Stimulated activated naive CD8-positive, alpha-beta T cell treated with anti-CD3 and anti-CD28 coated beads, Interleukin-15, Interleukin-2, amounts not matched to agents 100 ng/mL and 50 ng/mL, for 24 hours (primary cell): Measurements from ENCODE around the gene MXI1.

Source experiments
- H3K27ac Mint-ChIP-seq: one replicate; pipeline ENCODE4 v1.8.0; 2021; ENCODE audit warnings: mild to moderate bottlenecking, mixed read lengths
- H3K27me3 Mint-ChIP-seq: one replicate; pipeline ENCODE4 v1.8.0; 2021; ENCODE audit warnings: mixed read lengths
- H3K36me3 Mint-ChIP-seq: one replicate; pipeline ENCODE4 v1.8.0; 2021; ENCODE audit warnings: low read depth, mixed read lengths
- H3K4me1 Mint-ChIP-seq: one replicate; pipeline ENCODE4 v1.8.0; 2021; ENCODE audit warnings: low read depth, mixed read lengths
- H3K4me3 Mint-ChIP-seq: one replicate; pipeline ENCODE4 v1.8.0; 2021; ENCODE audit warnings: mild to moderate bottlenecking, mixed read lengths
- H3K9me3 Mint-ChIP-seq: one replicate; pipeline ENCODE4 v1.8.0; 2021; ENCODE audit warnings: mixed read lengths

Gene MXI1

DNA sequence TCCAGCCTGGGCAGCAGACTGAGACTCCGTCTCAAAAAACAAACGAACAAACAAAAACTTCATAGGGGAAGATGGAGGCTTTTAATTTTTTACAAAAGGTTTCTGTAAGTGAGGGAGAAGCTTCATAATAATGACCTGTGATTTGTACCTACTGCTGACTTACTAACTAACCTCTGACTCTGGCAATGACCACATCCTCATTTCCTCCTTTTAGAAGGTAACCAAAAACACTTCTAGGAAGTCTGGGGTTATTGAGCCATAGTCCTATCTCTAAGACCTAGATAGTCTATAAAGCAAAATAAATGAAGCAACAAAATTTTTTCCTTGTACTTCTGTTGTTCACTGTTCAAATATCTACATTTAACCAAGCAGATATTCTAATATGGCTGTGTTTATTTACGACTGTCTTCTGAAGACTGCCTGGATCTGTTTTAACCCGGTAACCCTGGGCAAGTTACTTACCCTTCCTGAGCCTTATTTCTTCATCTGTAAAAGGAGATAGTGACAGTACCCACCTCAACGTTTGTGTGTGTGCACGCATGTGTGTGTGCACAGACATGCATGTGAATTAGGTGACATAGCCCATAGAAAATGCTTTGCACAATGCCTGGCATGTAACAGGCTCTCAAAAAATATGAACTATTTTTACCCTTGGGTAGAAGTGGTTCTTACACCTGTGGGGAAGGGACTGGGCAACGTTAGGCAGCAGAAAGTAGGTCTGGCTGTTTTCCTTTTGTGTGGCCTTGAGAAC lies 128.1 kb downstream of the MXI1 start:
- Mint-ChIP-seq H3K9me3 (peaks cover 5% of the 10 kb centered on the region), H3K27me3 (peaks cover 5% of the 10 kb centered on the region), H3K4me3 (no peak overlapping the region), H3K36me3 (no peaks in the 10 kb centered on the region), H3K27ac (no peak overlapping the region), H3K4me1 (peaks cover 13% of the 10 kb centered on the region)

DNA sequence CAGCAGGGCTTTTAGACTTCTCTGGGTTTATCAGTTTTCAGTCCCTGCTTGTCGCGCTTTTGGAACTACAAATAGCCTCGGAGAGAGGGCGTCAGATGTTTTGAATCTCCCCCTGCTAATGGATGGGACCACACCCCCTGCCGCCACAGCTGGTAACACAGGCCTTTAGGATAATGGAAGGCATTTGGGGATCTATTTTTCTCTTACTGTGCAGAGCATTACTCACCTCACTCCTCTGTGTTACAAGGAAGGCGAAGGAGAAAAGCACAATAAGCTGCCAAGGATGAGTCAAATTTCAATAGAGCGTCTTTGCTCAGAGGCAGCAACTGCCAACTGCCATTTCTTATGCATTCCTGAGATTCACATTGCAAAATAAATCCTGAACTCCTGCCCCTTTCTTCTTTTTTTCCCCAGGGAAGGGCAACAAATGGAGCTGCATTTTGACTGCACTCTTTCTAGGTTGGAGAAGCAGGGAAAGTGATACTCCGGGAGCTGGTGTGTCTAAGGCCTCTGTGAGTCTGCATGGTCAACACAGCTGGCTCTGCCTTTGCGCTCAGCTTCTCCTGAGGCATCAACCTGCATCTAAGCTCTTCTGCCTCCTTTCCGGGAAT lies 128.8 kb downstream of the MXI1 start:
- H3K36me3 Mint-ChIP-seq, result no peaks in the 10 kb centered on the region
- no peaks in the 10 kb centered on the region for H3K9me3 Mint-ChIP-seq
- peaks cover 10% of the 10 kb centered on the region for H3K27me3 Mint-ChIP-seq
- no peak overlapping the region for H3K4me3 Mint-ChIP-seq
- no peak overlapping the region for H3K27ac Mint-ChIP-seq
- H3K4me1 Mint-ChIP-seq, result peaks cover 13% of the 10 kb centered on the region
